Stimulated activated CD4-positive, alpha-beta T cell treated with anti-CD3 and anti-CD28 coated beads, Interleukin-12 subunit alpha, Interleukin-12 subunit beta, amount 100 ng/mL, for 48 hours (primary cell): ENCODE results near the gene KISS1.

Experiments used
- DNase-seq, 3 donors: peaks; one replicate each; pipeline ENCODE4 v3.0.0-alpha.2; 2020; ENCODE audit warnings: low read depth in 2 of 3, low spot score in 1 of 3

The KISS1 gene

DNA sequence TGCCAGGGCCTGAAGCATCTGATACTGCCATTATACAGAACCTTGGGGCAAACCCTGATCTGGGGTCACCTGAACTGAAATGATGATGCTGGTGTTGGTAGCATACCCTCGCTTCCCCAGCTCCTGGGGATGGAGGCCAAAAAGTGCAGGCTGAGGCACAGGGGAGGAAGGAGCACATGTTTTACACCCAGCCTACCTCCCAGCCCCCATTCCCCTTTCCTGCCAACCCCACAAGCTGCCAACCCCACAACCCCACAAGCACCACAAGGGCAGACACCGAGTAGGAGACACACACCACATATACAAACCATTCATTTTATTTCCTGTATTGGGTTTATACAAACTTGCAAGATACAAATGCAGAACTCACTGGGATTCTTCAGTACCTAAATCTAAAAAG, 22.3 kb upstream of the KISS1 start:
- no peak for DNase-seq

DNA sequence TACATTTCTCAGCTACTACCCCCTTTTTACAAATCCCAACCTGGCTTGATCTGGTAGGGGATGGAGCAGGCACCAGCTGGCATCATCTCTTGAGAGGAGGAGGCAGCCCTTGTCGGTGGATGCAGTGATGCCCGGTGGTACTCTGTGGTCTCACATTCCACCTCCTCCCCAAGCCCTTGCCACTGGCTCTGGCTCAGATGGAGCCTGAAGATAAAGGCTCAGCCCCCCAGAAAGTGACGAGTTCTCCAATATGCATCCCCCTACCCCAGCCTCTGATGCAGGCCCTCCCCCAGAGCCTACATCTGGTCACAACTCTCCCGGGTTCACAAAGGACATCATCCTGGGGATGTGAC, 21.3 kb upstream of the KISS1 start:
- DNase-seq: no peak

- DNase-seq: no peak
Observed at GRCh38 chr1:204216880-204217647, 20.8 kb upstream of the KISS1 start.

GRCh38 chr1:204216236-204216635, 19.9 kb upstream of the KISS1 start:
- DNase-seq: no peak

- DNase-seq: peak; percentile 20 to 28 (median 25)
Observed at GRCh38 chr1:204213668-204214662, 17.7 kb upstream of the KISS1 start, which contains the start of gene GOLT1A. TSS of gene GOLT1A (minus strand) at chr1:204213988. CDS start at chr1:204213906, 82 bp downstream.

DNA sequence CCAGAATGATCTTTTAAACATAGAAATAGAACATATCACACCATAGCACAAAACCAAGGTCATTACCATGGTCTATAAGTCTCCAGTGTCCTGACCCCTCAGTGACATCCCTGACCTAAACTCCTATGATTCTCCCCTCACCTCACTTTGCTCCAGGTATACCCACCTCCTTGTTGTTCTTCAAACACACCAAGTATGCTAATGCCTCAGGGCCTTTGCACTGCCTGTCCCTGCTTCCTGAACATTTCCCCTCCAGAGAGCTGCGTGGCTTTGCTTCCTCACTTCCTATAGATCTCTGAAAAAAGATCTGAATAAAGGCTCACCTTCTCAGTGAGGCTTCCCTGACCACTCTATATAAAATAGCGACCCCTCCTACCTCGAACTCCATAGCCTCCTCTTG, 16.4 kb upstream of the KISS1 start:
- no peak for DNase-seq

DNA sequence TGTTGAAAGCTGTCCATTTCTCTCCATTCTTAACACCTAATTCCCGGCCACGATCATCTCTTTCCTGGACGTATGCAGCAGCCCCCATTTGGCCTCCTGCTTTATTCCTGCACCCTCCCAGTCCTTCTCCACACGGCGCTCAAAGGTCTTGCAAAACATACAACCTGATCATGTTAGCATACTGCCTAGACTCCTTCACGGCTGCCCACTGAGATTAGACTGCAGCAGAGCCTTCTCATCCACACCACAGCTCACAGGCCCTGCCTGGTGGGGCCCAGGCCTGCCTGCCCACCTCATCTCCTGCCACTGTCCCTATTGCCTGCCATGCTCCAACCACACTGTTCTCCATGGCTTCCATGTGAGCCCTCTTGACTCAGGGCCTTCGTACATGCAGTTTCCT, 14.8 kb upstream of the KISS1 start:
- no peak for DNase-seq

GRCh38 chr1:204207136-204207616, 10.9 kb upstream of the KISS1 start:
- DNase-seq: peak; percentile 51 to 80 (median 67)

GRCh38 chr1:204206121-204206520, 9.8 kb upstream of the KISS1 start:
- DNase-seq: no peak

DNA sequence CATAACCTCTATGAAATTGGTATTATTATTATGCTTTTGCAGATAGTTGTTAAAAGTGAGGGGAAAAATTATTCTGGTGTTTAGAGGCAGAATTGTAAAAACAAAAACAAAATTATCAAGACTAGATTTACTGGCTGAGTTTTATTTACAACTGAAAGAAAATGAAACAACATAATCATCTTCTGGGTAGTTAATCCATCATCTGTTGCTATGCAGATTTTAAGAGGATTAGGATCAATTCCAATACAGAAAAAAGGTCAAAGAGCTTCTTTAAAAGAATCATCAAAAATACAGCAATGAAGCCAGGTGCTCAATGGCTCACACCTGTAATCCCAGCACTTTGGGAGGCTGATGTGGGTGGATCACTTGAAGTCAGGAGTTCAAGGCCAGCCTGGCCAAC, 9.2 kb upstream of the KISS1 start:
- DNase-seq: no peak

GRCh38 chr1:204204944-204205343, 8.7 kb upstream of the KISS1 start:
- DNase-seq: no peak

DNA sequence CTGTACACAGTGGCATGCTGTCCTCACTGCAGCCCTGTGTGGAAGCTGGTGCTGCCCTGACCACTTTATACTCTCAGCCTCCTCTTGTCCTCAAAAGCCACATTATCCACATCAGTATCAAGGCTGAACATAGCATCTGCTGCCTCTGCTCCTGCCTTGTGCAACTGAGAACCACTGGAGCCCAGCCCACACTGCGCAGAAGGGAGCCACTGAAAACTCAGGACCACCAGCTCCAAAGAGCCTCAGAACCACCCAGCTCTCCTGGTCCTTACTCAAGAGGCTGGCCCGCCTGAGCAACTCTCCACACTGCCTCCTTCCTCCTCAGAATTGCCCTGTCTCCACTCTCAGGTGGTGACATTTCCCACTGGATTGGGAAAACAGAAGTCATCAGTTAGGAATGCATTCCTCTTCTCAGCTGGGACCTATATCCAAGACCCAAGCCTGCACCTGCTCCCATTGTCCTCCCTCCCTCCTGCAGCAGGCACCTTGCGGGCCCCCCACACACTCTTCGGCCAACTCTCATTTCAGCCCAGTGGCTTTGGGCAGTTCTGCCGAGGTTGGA, 7.0 kb upstream of the KISS1 start:
- DNase-seq: no peak

GRCh38 chr1:204202481-204202880, 6.2 kb upstream of the KISS1 start:
- no peak for DNase-seq

- no peak for DNase-seq
Observed at GRCh38 chr1:204201348-204202040, 5.2 kb upstream of the KISS1 start.

GRCh38 chr1:204199579-204199978, 3.3 kb upstream of the KISS1 start:
- DNase-seq: no peak

- no peak for DNase-seq
Observed at GRCh38 chr1:204198348-204199340, 2.4 kb upstream of the KISS1 start.

DNA sequence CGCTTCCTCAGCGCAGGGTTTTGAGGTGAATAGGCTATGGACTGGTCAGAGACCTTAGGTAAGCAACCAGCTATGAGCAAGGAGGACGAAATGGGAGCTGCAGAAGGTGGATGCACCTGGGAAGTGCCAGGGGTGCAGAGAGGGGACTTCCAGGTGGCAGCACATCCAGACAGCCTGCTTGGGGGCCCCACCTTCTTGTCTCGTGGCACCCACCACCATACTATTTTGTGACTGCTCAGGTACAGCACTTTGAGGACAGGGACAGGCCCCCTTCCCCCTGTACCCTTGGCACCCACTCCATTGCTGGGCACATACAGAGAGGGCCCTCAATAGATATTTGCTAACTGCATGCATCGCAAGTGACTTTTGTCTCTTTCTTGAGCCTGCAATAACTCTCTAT, 777 bp upstream of the KISS1 start:
- no peak for DNase-seq

GRCh38 chr1:204194771-204195170, 1.5 kb downstream of the KISS1 start:
- DNase-seq: no peak

DNA sequence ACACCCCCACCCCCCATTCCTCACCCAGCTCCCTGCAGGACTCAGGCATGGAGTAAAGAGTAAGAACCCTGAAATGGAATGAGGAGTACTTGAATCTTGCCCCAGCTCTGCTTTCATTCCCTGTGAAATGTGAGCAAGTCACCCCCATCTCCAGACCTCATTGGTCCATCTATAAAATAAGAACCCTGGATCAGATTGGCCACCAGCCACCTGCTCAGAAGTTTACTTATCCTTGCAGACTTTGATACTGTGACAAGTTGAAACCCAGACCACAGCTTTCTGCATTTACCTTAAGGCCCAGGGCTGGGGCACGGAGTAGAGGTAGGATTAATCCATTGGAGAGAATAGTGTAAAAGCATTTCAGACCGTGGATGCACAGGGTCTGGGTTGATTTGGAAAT, 2.2 kb downstream of the KISS1 start:
- DNase-seq: no peak
